Sigmoid colon (tissue), 7 donors: Measurements from ENCODE around the gene KCNIP2. TPM values are rescaled to one million over a fixed set of nuclear protein-coding genes. Genes with fewer than 3 reads are reported as not detected.

ENCODE experiments used
- DNase-seq: peaks from one replicate; pipeline ENCODE4 v3.0.0-alpha.2; 2019
- H3K27ac ChIP-seq, 4 donors: fragments of 200-600 bp; sonication (generic); one replicate each; pipeline ENCODE4 v1.5.1; 2016 to 2019; ENCODE audit warnings: mild to moderate bottlenecking in 1 of 4
- H3K27me3 ChIP-seq, 3 donors: fragments of 200-600 bp; sonication (generic); one replicate each; pipeline ENCODE4 v1.5.1; 2019; ENCODE audit warnings: mild to moderate bottlenecking in 1 of 3
- H3K36me3 ChIP-seq, 4 donors: fragments of 200-600 bp; sonication (generic); one replicate each; pipeline ENCODE4 v1.5.1; 2016 to 2019
- H3K4me1 ChIP-seq, 4 donors: fragments of 200-600 bp; sonication (generic); one replicate each; pipeline ENCODE4 v1.5.1; 2017 to 2019
- H3K4me3 ChIP-seq, 4 donors: fragments of 200-600 bp; sonication (generic); one replicate each; pipeline ENCODE4 v1.5.1; 2017 to 2019; ENCODE audit warnings: mild to moderate bottlenecking in 2 of 4, moderate library complexity in 1 of 4
- H3K9me3 ChIP-seq, 4 donors: fragments of 200-600 bp in 3 of 4; sonication (generic) in 3 of 4; one replicate each; pipeline versions ENCODE4 v1.5.1 to v1.6.1; 2013 to 2019
- EP300 ChIP-seq, 4 donors: sonication (generic); formaldehyde crosslinking; IDR thresholded peaks; one replicate each; pipeline ENCODE4 v1.6.1; 2017; ENCODE audit warnings: antibody characterized with exemption in 4 of 4
- POLR2A ChIP-seq, 2 donors: fragments of 450-650 bp; IDR thresholded peaks; one replicate each; pipeline ENCODE4 v1.6.1; 2016; ENCODE audit warnings: antibody characterized with exemption in 2 of 2, mild to moderate bottlenecking in 2 of 2, moderate library complexity in 2 of 2
- POLR2AphosphoS5 ChIP-seq, 4 donors: sonication (generic); formaldehyde crosslinking; IDR thresholded peaks; one replicate each; pipeline ENCODE4 v1.6.1; 2017; ENCODE audit warnings: antibody characterized with exemption in 4 of 4
- WGBS, 2 donors: extraction: QIAGEN DNeasy Blood & Tissue Kit; methylation state at CpG; one replicate each; pipeline ENCODE4 v1.1.7; 2013; 5-methylcytosine and 5-hydroxymethylcytosine counted together
- intact Hi-C: fragments of 100-400 bp; cut with DNase I; formaldehyde crosslinking; loops from one replicate; pipeline ENCODE4 v1.15.1; 2023
- polyA plus RNA-seq, 3 donors: library from polyadenylated mRNA; stranded (reverse); fragments of 200-250 nt; gene quantifications; one replicate each; pipeline ENCODE4 v1.2.3, GENCODE V29; 2013
- total RNA-seq, 4 donors: library from RNA; depleted of rRNA; stranded (reverse); fragments of >200 nt; gene quantifications; one replicate each; pipeline ENCODE4 v1.1.0, GENCODE V29; 2016
- TF ChIP-seq, protein P1 (sequence below), 4 experiments: fragments of 450-650 bp in 3 of 4; fragments of 200-600 bp in 1 of 4; IDR thresholded peaks; one replicate each; pipeline ENCODE4 v1.5.1; 2016 to 2019; ENCODE audit warnings: antibody characterized with exemption in 4 of 4, mild to moderate bottlenecking in 3 of 4, moderate library complexity in 2 of 4
- donor health status: healthy with polysubstance abuse.
- donor health status: Bipolar disorder and iron deficiency.
- donor health status: healthy.

The KCNIP2 gene
- total RNA-seq = 1 to 10 TPM; 1.8 to 7.1 (median 2.6) TPM
- 1 to 10 TPM in 1 of 3 donors, not detected in 2; 3.3 TPM for polyA plus RNA-seq

- peaks cover 0 to 15% (median 2%) of the 10 kb centered on the region in 4 donors for H3K36me3 ChIP-seq
- intact Hi-C loops = loop anchor here (5.0 kb wide), 1 partner anchor 169 kb away; no protein-coding TSS in a partner anchor
- peaks cover 0 to 5% (median 0%) of the 10 kb centered on the region in 3 donors for H3K27me3 ChIP-seq
- no peaks in the 10 kb centered on the region for H3K9me3 ChIP-seq
- WGBS, 2 donors = 29 to 70% methylated on average over 60 of the region's 60 CpGs
- no peak for DNase-seq
- TF ChIP-seq, protein P1, sequence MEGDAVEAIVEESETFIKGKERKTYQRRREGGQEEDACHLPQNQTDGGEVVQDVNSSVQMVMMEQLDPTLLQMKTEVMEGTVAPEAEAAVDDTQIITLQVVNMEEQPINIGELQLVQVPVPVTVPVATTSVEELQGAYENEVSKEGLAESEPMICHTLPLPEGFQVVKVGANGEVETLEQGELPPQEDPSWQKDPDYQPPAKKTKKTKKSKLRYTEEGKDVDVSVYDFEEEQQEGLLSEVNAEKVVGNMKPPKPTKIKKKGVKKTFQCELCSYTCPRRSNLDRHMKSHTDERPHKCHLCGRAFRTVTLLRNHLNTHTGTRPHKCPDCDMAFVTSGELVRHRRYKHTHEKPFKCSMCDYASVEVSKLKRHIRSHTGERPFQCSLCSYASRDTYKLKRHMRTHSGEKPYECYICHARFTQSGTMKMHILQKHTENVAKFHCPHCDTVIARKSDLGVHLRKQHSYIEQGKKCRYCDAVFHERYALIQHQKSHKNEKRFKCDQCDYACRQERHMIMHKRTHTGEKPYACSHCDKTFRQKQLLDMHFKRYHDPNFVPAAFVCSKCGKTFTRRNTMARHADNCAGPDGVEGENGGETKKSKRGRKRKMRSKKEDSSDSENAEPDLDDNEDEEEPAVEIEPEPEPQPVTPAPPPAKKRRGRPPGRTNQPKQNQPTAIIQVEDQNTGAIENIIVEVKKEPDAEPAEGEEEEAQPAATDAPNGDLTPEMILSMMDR (IDR thresholded peaks at IDR 0.05) = peak in 1 of 4 experiments; percentile 33
- TF ChIP-seq EP300 (IDR thresholded peaks at IDR 0.05) = no peak
- H3K27ac ChIP-seq = no peak within 1 kb of the TSS
- H3K4me1 ChIP-seq = peaks cover 0 to 38% (median 34%) of the 10 kb centered on the region in 4 donors
- peak within 1 kb of the TSS in 2 of 4 donors; percentile 21 to 26 for H3K4me3 ChIP-seq
These were observed at the start of gene KCNIP2 for GRCh38 chr10:101843032-101844021. Gene KCNIP2 (minus strand): TSS chr10:101843800. CDS start chr10:101843568, 232 bp downstream.

- intact Hi-C loops = no loop called here
- Histone ChIP-seq H3K27ac (no peak overlapping the region), H3K27me3 (no peaks in the 10 kb centered on the region), H3K4me3 (no peak overlapping the region), H3K4me1 (peaks cover 0 to 10% (median 5%) of the 10 kb centered on the region in 4 donors), H3K9me3 (no peaks in the 10 kb centered on the region), H3K36me3 (peaks cover 0 to 3% (median 0%) of the 10 kb centered on the region in 4 donors)
- TF ChIP-seq EP300 (IDR thresholded peaks at IDR 0.05) (no peak), POLR2A (IDR thresholded peaks at IDR 0.05) (no peak), POLR2AphosphoS5 (IDR thresholded peaks at IDR 0.05) (no peak)
- TF ChIP-seq, protein P1 (IDR thresholded peaks at IDR 0.05) = no peak
- 58 to 85% methylated on average over 4 of the region's 4 CpGs for WGBS, 2 donors
- no peak for DNase-seq
These were observed 49.3 kb upstream of the KCNIP2 start for GRCh38 chr10:101892782-101893391.

- Histone ChIP-seq H3K36me3 (peaks cover 0 to 3% (median 0%) of the 10 kb centered on the region in 4 donors), H3K9me3 (no peaks in the 10 kb centered on the region), H3K27ac (no peak overlapping the region), H3K4me3 (no peak overlapping the region), H3K4me1 (no peaks in the 10 kb centered on the region), H3K27me3 (no peaks in the 10 kb centered on the region)
- WGBS, 2 donors = 55 to 65% methylated on average over 5 of the region's 5 CpGs
- TF ChIP-seq POLR2AphosphoS5 (IDR thresholded peaks at IDR 0.05) = no peak
- TF ChIP-seq EP300 (IDR thresholded peaks at IDR 0.05) = no peak
- TF ChIP-seq, protein P1 (IDR thresholded peaks at IDR 0.05) = peak; percentile 22 to 69 (median 60)
- TF ChIP-seq POLR2A (IDR thresholded peaks at IDR 0.05) = no peak
- peak; percentile 66 for DNase-seq
- intact Hi-C loops = loop anchor here (5.0 kb wide), 1 partner anchor 123 kb away; no protein-coding TSS in a partner anchor
These were observed 45.9 kb upstream of the KCNIP2 start for GRCh38 chr10:101889256-101890210.
